Measurements from ENCODE around the gene CNGB1. TPM values are rescaled to one million over a fixed set of nuclear protein-coding genes. Genes with fewer than 3 reads are reported as not detected.
A peak's percentile ranks its signal among the peaks of the same experiment; 100 is the strongest.
"Not testable (repeated sequence)": the region's sequence is repeated elsewhere in the genome, so short reads cannot be mapped to it uniquely, and the experiment has no call there.

The CNGB1 gene
- total and polyA plus RNA-seq, 10 donors = 0.02 to 0.12 TPM; not detected in 8

GRCh38 chr16:57875347-57875746, 95.6 kb downstream of the CNGB1 start:
- 72 to 84% (median 76%) methylated on average over 5 of the region's 5 CpGs for WGBS, 5 donors
- H3K36me3 ChIP-seq = no peaks in the 10 kb centered on the region
- intact Hi-C loops (cut with DNase I; ENCODE audit: low total_unique reads) = no loop called here
- no peak for TF ChIP-seq POLR2AphosphoS5 (IDR thresholded peaks at IDR 0.05)
- no peak for TF ChIP-seq CTCF (IDR thresholded peaks at IDR 0.05 in 8 of 11, conservative IDR thresholded peaks at IDR 0.05 in 3 of 11)
- TF ChIP-seq POLR2A (IDR thresholded peaks at IDR 0.05) = no peak
- no peaks in the 10 kb centered on the region for H3K9me3 ChIP-seq
- H3K27me3 ChIP-seq (replicated peaks in 1 of 7) = peaks cover 0 to 31% (median 0%) of the 10 kb centered on the region in 7 donors
- no peak overlapping the region for H3K4me3 ChIP-seq
- H3K27ac ChIP-seq = no peak overlapping the region
- H3K4me1 ChIP-seq = no peaks in the 10 kb centered on the region
- DNase-seq = no peak

- peaks cover 0 to 31% (median 0%) of the 10 kb centered on the region in 7 donors for H3K27me3 ChIP-seq (replicated peaks in 1 of 7)
- DNase-seq = peak; percentile 16
- H3K4me3 ChIP-seq = no peak overlapping the region
- no peaks in the 10 kb centered on the region for H3K36me3 ChIP-seq
- intact Hi-C loops (cut with DNase I; ENCODE audit: low total_unique reads) = no loop called here
- no peak overlapping the region for H3K27ac ChIP-seq
- 32 to 49% (median 37%) methylated on average over 11 of the region's 11 CpGs for WGBS, 5 donors
- no peaks in the 10 kb centered on the region for H3K9me3 ChIP-seq
- no peak for TF ChIP-seq POLR2AphosphoS5 (IDR thresholded peaks at IDR 0.05)
- no peak for TF ChIP-seq CTCF (IDR thresholded peaks at IDR 0.05 in 8 of 11, conservative IDR thresholded peaks at IDR 0.05 in 3 of 11)
- TF ChIP-seq POLR2A (IDR thresholded peaks at IDR 0.05) = no peak
- H3K4me1 ChIP-seq = no peaks in the 10 kb centered on the region
Observed at GRCh38 chr16:57873218-57873617, 97.7 kb downstream of the CNGB1 start.

- H3K4me1 ChIP-seq; H3K36me3 ChIP-seq; H3K27ac ChIP-seq; H3K9me3 ChIP-seq; DNase-seq; H3K4me3 ChIP-seq; intact Hi-C loops (cut with DNase I; ENCODE audit: low total_unique reads): not testable (repeated sequence)
- H3K27me3 ChIP-seq (replicated peaks in 1 of 7) = peaks cover 0 to 31% (median 0%) of the 10 kb centered on the region in 7 donors
- WGBS, 5 donors = 79 to 94% (median 89%) methylated on average over 12 of the region's 12 CpGs
Observed at GRCh38 chr16:57872764-57873163, 98.2 kb downstream of the CNGB1 start.

- Histone ChIP-seq H3K27ac (no peak overlapping the region), H3K4me3 (no peak overlapping the region), H3K9me3 (no peaks in the 10 kb centered on the region), H3K4me1 (no peaks in the 10 kb centered on the region), H3K27me3 (replicated peaks in 1 of 7) (peaks cover 0 to 31% (median 0%) of the 10 kb centered on the region in 7 donors), H3K36me3 (no peaks in the 10 kb centered on the region)
- TF ChIP-seq POLR2AphosphoS5 (IDR thresholded peaks at IDR 0.05) (no peak), CTCF (IDR thresholded peaks at IDR 0.05 in 8 of 11, conservative IDR thresholded peaks at IDR 0.05 in 3 of 11) (no peak), POLR2A (IDR thresholded peaks at IDR 0.05) (no peak)
- no peak for DNase-seq
- 80 to 94% (median 85%) methylated on average over 1 of the region's 1 CpG for WGBS, 5 donors
- intact Hi-C loops (cut with DNase I; ENCODE audit: low total_unique reads) = no loop called here
Observed at GRCh38 chr16:57871456-57871855, 99.5 kb downstream of the CNGB1 start.
